GM19025 (cell line): Measurements from ENCODE around the gene TAOK2.
"Not testable (repeated sequence)": the region's sequence is repeated elsewhere in the genome, so short reads cannot be mapped to it uniquely, and the experiment has no call there.

ENCODE experiments used
- ATAC-seq: cut with Tn5 transposase; IDR thresholded peaks from one replicate; pipeline ENCODE4 v1.9.1; 2021; ENCODE audit warnings: mild to moderate bottlenecking, low read depth, moderate library complexity; ENCODE audit not compliant: unreplicated experiment

Gene TAOK2

GRCh38 chr16:30000735-30001631 is 27.3 kb downstream of the TAOK2 start:
- no peak for ATAC-seq

GRCh38 chr16:30002614-30003346 is 29.1 kb downstream of the TAOK2 start:
- no peak for ATAC-seq

GRCh38 chr16:30003670-30004423 is 30.2 kb downstream of the TAOK2 start:
- ATAC-seq, result no peak

GRCh38 chr16:30004424-30004776 is 30.7 kb downstream of the TAOK2 start:
- ATAC-seq, result no peak

- ATAC-seq, result no peak
Observed at GRCh38 chr16:30004811-30005242, 31.2 kb downstream of the TAOK2 start.

- no peak for ATAC-seq
Observed at GRCh38 chr16:30005341-30006094, 31.9 kb downstream of the TAOK2 start.

- no peak for ATAC-seq
Observed at GRCh38 chr16:30006095-30006473, 32.4 kb downstream of the TAOK2 start.

GRCh38 chr16:30006659-30007377 is 33.1 kb downstream of the TAOK2 start:
- no peak for ATAC-seq

GRCh38 chr16:30007378-30007895 is 33.8 kb downstream of the TAOK2 start:
- ATAC-seq, result no peak

- ATAC-seq, result no peak
Observed at GRCh38 chr16:30009085-30009862, 35.6 kb downstream of the TAOK2 start.

GRCh38 chr16:30009990-30010843 is 36.5 kb downstream of the TAOK2 start:
- ATAC-seq, result no peak

- no peak for ATAC-seq
Observed at GRCh38 chr16:30010844-30011713, 37.4 kb downstream of the TAOK2 start, which contains the start of gene DOC2A. Gene DOC2A, minus strand, starts transcription at chr16:30011027. Its CDS starts 805 bp downstream, at chr16:30010222.

- no peak for ATAC-seq
Observed at GRCh38 chr16:30011714-30012504, 38.2 kb downstream of the TAOK2 start.

GRCh38 chr16:30012598-30012997 is 38.9 kb downstream of the TAOK2 start:
- not testable (repeated sequence) for ATAC-seq

GRCh38 chr16:30015450-30015849 is 41.8 kb downstream of the TAOK2 start:
- not testable (repeated sequence) for ATAC-seq
